SK-N-SH treated with all-trans-retinoic acid at 6 μM for 48 hours (cell line): Measurements from ENCODE around the gene AUTS2.

ENCODE experiments used
- ATAC-seq: fragments of 200-7000 bp; cut with Tn5 transposase; 3 replicates; pipeline ENCODE4 v1.9.1; 2020; ENCODE audit warnings: mild to moderate bottlenecking, moderate library complexity
- ARNTL ChIP-seq: fragments of 450-650 bp; formaldehyde crosslinking; IDR thresholded peaks from 2 replicates; pipeline ENCODE4 v1.5.0; 2020; ENCODE audit warnings: low read depth, mild to moderate bottlenecking, moderate library complexity, borderline replicate concordance
- BACH2 ChIP-seq: fragments of 250-450 bp; sonication (Bioruptor Pico); IDR thresholded peaks from 2 replicates; pipeline ENCODE4 v1.9.0; 2021; ENCODE audit warnings: mild to moderate bottlenecking, borderline replicate concordance
- CREB5 ChIP-seq: fragments of 250-450 bp; sonication (Bioruptor Pico); IDR thresholded peaks from 2 replicates; pipeline ENCODE4 v1.5.1; 2020; ENCODE audit warnings: low read depth, mild to moderate bottlenecking, moderate library complexity
- CSDC2 ChIP-seq: fragments of 250-450 bp; sonication (Bioruptor Pico); IDR thresholded peaks from 2 replicates; pipeline ENCODE4 v1.5.0; 2020; ENCODE audit warnings: mild to moderate bottlenecking, moderate library complexity
- CSRNP3 ChIP-seq: fragments of 250-450 bp; sonication (Bioruptor Pico); IDR thresholded peaks from 2 replicates; pipeline ENCODE4 v1.5.1; 2021; ENCODE audit warnings: mild to moderate bottlenecking, moderate library complexity
- GLIS3 ChIP-seq: fragments of 250-450 bp; sonication (Bioruptor Pico); IDR thresholded peaks from 2 replicates; pipeline ENCODE4 v1.5.0; 2020; ENCODE audit warnings: mild to moderate bottlenecking, moderate library complexity
- ISL1 ChIP-seq: fragments of 250-450 bp; sonication (Bioruptor Pico); IDR thresholded peaks from 2 replicates; pipeline ENCODE4 v2.1.2; 2022; ENCODE audit warnings: mild to moderate bottlenecking, moderate library complexity
- OSR1 ChIP-seq: fragments of 250-450 bp; sonication (Bioruptor Pico); IDR thresholded peaks from 2 replicates; pipeline ENCODE4 v1.8.0; 2022; ENCODE audit warnings: moderate library complexity, mild to moderate bottlenecking, inconsistent platforms
- POU6F1 ChIP-seq: fragments of 250-450 bp; sonication (Bioruptor Pico); IDR thresholded peaks from 2 replicates; pipeline ENCODE4 v1.8.0; 2021; ENCODE audit warnings: low read depth, mild to moderate bottlenecking, moderate library complexity, borderline replicate concordance
- RARB ChIP-seq: fragments of 250-450 bp; sonication (Bioruptor Pico); IDR thresholded peaks from 2 replicates; pipeline ENCODE4 v1.8.0; 2021; ENCODE audit warnings: mild to moderate bottlenecking, moderate library complexity
- SNAI2 ChIP-seq: fragments of 250-450 bp; sonication (Bioruptor Pico); IDR thresholded peaks from 2 replicates; pipeline ENCODE4 v1.5.0; 2020; ENCODE audit warnings: mild to moderate bottlenecking, moderate library complexity
- TCF4 ChIP-seq: fragments of 250-450 bp; sonication (Bioruptor Pico); IDR thresholded peaks from 2 replicates; pipeline ENCODE4 v1.8.0; 2021; ENCODE audit warnings: mild to moderate bottlenecking, moderate library complexity, borderline replicate concordance
- TOX ChIP-seq: fragments of 250-450 bp; sonication (Bioruptor Pico); IDR thresholded peaks from 2 replicates; pipeline ENCODE4 v1.8.0; 2021; ENCODE audit warnings: mild to moderate bottlenecking, moderate library complexity, borderline replicate concordance
- TSHZ2 ChIP-seq: fragments of 250-450 bp; sonication (Bioruptor Pico); IDR thresholded peaks from 2 replicates; pipeline ENCODE4 v1.5.0; 2020; ENCODE audit warnings: mild to moderate bottlenecking, moderate library complexity
- ZFP3 ChIP-seq: fragments of 250-450 bp; sonication (Bioruptor Pico); IDR thresholded peaks from 2 replicates; pipeline ENCODE4 v1.5.0; 2020; ENCODE audit warnings: mild to moderate bottlenecking, moderate library complexity
- ZNF565 ChIP-seq: fragments of 450-650 bp; formaldehyde crosslinking; conservative IDR thresholded peaks from 2 replicates; pipeline ENCODE4 v1.5.0; 2020; ENCODE audit warnings: low read depth, mild to moderate bottlenecking, moderate library complexity
- ZNF70 ChIP-seq: fragments of 450-650 bp; formaldehyde crosslinking; IDR thresholded peaks from 2 replicates; pipeline ENCODE4 v1.5.0; 2020; ENCODE audit warnings: mild to moderate bottlenecking, moderate library complexity
- ZNF8 ChIP-seq: fragments of 450-650 bp; formaldehyde crosslinking; IDR thresholded peaks from 2 replicates; pipeline ENCODE4 v1.5.0; 2020; ENCODE audit warnings: mild to moderate bottlenecking, moderate library complexity

AUTS2 gene

GRCh38 chr7:70014472-70015177 is 416.4 kb downstream of the AUTS2 start:
- no peak for ATAC-seq
- no peak for TF ChIP-seq RARB (CRISPR knock-in tag)
- no peak for TF ChIP-seq CREB5
- TF ChIP-seq POU6F1 (CRISPR knock-in tag) = no peak
- no peak for TF ChIP-seq BACH2
- no peak for TF ChIP-seq CSRNP3 (CRISPR knock-in tag)
- TF ChIP-seq OSR1 = no peak
- no peak for TF ChIP-seq TOX
- no peak for TF ChIP-seq TCF4 (CRISPR knock-in tag)
- no peak for TF ChIP-seq ARNTL (CRISPR knock-in tag)
- TF ChIP-seq ZNF565 (CRISPR knock-in tag) = no peak
- no peak for TF ChIP-seq SNAI2 (CRISPR knock-in tag)
- TF ChIP-seq ZNF8 (CRISPR knock-in tag) = no peak

- no peak for ATAC-seq
- TF ChIP-seq ISL1 (CRISPR knock-in tag) = no peak
- TF ChIP-seq SNAI2 (CRISPR knock-in tag) = no peak
- no peak for TF ChIP-seq POU6F1 (CRISPR knock-in tag)
- TF ChIP-seq, all 23 proteins: peak for 0
These were observed 417.1 kb downstream of the AUTS2 start for GRCh38 chr7:70015353-70015752.

- TF ChIP-seq TCF4 (CRISPR knock-in tag) = 0 out of 2 replicates have a peak, but pooled peaks have one; percentile 12
- peak; percentile 80 for TF ChIP-seq ZFP3
- no peak for TF ChIP-seq OSR1
- 0 out of 2 replicates have a peak, but pooled peaks have one; percentile 15 for TF ChIP-seq SNAI2 (CRISPR knock-in tag)
- TF ChIP-seq CSDC2 = peak; percentile 73; the same call in 1 of the 2 replicates
- peak; percentile 71 for TF ChIP-seq ISL1 (CRISPR knock-in tag)
- TF ChIP-seq ARNTL (CRISPR knock-in tag) = no peak
- 0 out of 2 replicates have a peak, but pooled peaks have one; percentile 81 for TF ChIP-seq GLIS3 (CRISPR knock-in tag)
- peak; percentile 98 for ATAC-seq
These were observed 417.9 kb downstream of the AUTS2 start for GRCh38 chr7:70016044-70016770.

GRCh38 chr7:70017357-70017756 is 419.1 kb downstream of the AUTS2 start:
- ATAC-seq = no peak
- no peak for TF ChIP-seq TCF4 (CRISPR knock-in tag)
- TF ChIP-seq ZNF70 (CRISPR knock-in tag) = no peak
- no peak for TF ChIP-seq ISL1 (CRISPR knock-in tag)
- TF ChIP-seq TOX = no peak
- TF ChIP-seq ZFP3 = no peak
- no peak for TF ChIP-seq RARB (CRISPR knock-in tag)
- TF ChIP-seq CREB5 = no peak
- no peak for TF ChIP-seq TSHZ2
- TF ChIP-seq ARNTL (CRISPR knock-in tag) = no peak
- TF ChIP-seq POU6F1 (CRISPR knock-in tag) = no peak
